HG03457 (cell line): ENCODE data around the gene RAB3C.
"Not testable (repeated sequence)": the region's sequence is repeated elsewhere in the genome, so short reads cannot be mapped to it uniquely, and the experiment has no call there.

Experiments used
- ATAC-seq: cut with Tn5 transposase; IDR thresholded peaks from one replicate; pipeline ENCODE4 v1.9.1; 2021; ENCODE audit warnings: moderate number of reproducible peaks; ENCODE audit not compliant: unreplicated experiment

The RAB3C gene

GRCh38 chr5:58600613-58601012, 17.7 kb downstream of the RAB3C start:
- not testable (repeated sequence) for ATAC-seq

DNA sequence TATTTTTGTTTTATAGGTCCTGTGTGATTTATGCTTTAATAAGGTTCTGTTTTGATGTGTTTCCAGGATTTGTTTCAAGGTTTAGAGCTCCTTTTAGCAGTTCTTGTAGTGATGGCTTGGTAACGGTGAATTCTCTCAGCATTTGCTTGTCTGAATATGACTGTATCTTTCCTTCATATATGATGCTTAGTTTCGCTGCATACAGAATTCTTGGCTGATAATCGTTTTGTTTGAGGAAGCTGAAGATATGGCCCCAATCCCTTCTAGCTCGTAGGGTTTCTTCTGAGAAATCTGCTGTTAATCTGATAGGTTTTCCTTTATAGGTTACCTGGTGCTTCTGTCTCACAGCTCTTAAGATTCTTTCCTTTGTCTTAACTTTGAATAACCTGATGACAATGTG, 20.0 kb downstream of the RAB3C start:
- not testable (repeated sequence) for ATAC-seq

DNA sequence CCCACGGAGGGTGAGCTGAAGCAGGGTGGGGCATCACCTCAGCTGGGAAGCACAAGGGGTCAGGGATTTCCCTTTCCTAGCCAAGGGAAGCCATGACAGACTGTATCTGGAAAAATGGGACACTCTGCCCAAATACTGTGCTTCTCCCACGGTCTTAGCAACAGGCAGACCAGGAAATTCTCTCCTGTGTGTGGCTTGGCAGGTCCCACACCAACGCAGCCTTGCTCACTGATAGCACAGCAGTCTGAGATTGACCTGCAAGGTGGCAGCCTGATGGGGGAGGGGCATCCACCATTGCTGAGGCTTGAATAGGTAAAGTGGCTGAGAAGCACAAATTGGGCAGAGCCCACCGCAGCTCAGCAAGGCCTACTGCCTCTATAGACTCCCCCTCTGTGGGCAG, 23.2 kb downstream of the RAB3C start:
- ATAC-seq, result no peak

GRCh38 chr5:58615972-58616371, 33.1 kb downstream of the RAB3C start:
- ATAC-seq, result no peak

DNA sequence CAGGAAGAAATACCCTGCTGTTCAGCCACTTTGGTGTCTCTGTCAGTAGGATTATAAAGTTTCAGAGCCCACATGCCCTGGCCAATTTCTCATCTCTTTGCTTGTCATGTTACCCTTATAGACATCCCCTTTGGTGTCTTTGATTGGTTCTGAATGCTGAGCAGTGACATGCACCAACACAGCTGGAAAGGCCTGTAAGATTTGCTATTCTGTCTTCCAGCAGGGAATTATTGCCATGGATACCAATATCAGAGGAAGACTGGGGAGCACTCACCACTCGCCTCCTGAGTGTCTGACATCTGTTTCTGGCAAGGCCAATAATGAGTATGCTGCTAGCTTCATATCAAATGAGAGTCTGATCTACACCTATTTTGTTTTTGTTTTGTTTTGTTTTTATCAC, 34.4 kb downstream of the RAB3C start:
- no peak for ATAC-seq

- ATAC-seq, result no peak
Measured at GRCh38 chr5:58620336-58620735, 37.5 kb downstream of the RAB3C start.

DNA sequence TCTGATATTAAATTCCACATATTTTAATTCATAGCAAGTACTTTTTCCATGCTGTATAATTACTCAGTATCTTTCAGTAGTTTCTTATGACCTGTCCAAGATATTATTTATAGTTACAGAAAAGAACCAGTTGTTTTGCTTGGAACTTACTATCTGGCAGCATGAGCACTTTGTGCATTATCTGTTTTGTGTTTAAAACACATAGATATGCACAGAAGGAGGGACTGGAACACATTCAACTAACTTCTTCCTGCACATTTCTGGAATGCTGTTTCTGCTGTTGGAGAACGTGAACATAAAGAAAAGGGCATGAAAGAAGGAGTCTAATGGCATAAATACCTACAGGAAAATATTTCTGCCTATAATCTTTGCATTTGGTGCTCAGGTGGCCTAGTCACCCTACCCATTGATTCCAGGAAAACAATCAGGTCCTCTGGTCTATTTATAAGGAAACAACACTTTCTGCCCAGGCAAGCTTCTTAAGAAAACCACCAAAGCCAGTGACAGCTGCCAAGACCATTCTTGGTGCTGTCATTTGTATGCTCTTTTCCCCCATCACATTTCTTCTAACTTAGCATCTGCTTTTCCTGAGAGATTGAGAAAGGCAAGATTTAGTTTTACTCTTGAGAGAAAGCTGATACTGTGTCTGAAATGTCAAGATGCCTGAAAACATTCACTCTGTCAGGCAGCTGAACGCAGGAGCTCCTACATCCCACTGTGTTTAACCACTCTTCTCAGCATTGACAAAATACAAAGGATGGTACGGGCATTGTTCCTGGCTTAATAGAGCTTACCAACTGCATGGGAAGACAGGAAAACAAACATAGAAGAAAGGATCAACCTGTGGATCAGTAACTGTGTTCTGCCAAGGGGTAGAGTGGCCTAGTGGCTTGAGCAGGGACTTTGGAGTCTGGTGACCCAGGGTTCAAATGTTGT, 40.3 kb downstream of the RAB3C start:
- no peak for ATAC-seq

DNA sequence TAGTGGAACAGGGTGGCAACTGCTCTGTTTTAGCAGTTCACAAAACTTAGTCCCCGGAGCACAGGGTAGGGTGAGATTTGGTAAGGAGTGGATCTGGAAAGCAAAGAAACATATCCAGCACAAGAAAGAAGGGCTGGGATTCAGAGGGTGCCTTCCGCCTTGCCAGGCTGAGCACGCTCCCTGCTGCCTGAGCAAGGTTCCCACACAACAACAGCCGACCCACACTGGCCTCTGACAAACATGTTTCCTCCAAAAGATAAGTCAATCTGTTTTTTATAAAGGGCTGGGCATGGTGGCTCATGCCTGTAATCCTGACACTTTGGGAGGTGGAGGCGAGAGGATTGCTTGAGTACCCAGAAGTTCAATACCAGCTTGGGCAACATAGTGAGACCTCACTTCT, 45.8 kb downstream of the RAB3C start:
- ATAC-seq, result no peak

- no peak for ATAC-seq
Measured at GRCh38 chr5:58629271-58630159, 46.6 kb downstream of the RAB3C start.

DNA sequence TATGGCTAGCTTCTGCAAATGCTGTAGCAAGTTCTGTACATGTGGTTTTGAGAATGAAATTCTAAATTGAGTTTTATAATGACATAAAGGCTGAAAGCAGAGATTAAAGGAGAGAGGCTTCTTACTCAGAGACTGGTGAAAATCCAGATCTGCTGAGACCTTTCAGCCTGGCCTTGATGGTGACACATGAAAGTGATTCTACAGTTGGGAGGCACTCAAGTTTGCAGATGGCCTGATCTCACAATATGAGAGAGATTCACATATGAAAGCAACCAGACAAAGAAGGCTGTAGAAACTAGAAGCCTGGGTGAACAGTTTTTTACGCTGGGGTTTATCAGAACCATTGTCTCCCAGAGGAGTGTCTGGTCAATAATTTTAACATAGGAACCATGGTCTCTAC, 49.0 kb downstream of the RAB3C start:
- no peak for ATAC-seq

DNA sequence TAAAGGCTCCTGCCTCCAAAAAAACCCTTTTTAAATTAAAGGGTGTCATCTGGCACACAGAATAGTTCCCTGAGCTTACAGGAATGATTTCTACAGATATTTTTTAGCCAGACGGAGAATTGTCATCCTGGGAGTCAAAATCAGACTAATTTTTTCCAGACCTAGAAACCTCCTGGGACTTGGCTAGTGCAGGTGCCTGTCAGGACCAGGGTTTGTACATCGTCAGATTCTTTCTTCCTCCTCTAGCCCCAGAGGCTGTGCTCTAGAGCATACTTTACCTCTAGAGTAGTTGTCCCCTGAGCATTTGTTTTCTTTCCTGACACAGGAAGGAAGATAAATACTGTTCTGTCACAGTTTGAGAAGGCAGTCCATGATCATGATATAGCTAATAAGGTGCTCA, 52.5 kb downstream of the RAB3C start:
- no peak for ATAC-seq

GRCh38 chr5:58640011-58640410, 57.1 kb downstream of the RAB3C start:
- ATAC-seq, result no peak

DNA sequence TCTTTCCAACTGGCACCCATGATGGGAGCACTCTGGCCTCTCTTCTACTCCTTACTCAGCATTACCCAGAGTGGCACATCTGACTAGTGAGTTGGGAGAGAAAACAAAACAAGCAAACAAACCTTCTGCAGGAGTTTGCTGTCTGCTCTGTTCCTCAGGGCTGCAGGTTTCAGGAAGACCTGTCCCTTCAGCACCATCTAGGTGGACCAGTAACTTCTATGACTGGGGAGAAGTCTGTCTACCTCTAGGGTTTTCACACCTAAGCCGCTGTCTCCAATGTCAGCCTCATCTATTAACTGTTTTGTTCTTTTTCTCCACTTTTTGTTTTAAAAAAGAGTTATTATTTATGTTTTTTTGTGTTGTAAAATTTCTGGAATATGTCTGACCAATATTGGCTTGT, 58.7 kb downstream of the RAB3C start:
- no peak for ATAC-seq

DNA sequence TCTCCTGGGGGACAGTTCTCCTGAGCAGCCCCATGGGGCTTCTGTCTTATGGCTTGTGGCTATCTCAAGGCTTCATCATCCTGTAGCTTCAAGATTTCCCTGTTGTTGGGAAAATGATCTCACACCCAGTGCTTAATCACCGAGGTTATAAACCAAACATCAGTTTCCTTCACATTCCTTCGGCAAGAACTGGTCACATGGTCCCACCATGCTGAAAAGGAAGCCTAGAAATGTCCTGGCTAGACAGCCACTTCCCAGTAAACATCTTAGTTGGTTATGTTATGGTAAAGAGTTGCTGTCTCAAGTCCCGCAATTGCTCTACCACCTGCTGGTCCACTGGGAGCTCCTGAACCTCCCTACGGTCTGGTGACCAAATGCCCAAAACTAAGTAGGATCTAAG, 66.0 kb downstream of the RAB3C start:
- no peak for ATAC-seq

DNA sequence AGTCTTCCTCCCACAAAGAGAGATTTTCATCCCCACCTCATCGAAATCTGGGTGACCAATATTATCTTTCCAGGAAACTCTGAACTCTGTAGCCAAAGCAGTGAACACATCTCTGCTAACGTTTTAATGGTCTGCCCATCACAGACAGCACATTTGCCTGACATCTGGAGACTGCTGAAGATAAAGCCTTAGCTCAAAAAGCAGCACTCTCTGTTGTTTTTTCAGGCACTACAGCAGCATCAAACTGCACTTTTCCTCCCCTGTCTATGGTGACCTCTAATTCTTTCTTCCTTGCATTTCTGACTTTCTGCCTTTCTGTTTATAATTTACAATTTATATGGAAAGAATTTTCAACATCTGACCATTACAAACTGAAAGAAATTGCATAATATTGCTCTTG, 66.8 kb downstream of the RAB3C start:
- ATAC-seq, result no peak

- no peak for ATAC-seq
Measured at GRCh38 chr5:58653521-58653920, 70.6 kb downstream of the RAB3C start.

GRCh38 chr5:58666141-58666540, 83.3 kb downstream of the RAB3C start:
- no peak for ATAC-seq

GRCh38 chr5:58666598-58667581, 84.0 kb downstream of the RAB3C start:
- no peak for ATAC-seq

DNA sequence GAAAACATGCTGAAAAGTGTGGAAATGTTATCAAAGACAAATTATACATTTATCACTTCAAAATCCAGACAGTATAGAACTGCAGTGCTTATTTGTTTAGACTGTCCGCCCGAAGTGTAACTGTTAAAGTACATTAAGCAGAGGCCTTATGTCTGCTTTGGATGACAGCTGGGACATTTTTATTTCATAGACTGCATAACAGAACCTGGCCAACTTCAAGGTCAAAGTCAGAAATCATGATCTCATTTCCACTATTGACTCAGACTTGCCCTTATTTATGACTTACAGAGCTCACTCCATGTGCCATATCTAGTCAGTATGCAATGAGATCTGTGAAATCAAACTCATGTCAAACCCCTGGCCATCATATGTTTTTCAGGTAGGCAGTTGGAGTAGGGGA, 87.7 kb downstream of the RAB3C start:
- ATAC-seq, result no peak

- ATAC-seq, result no peak
Measured at GRCh38 chr5:58671155-58671554, 88.3 kb downstream of the RAB3C start.

DNA sequence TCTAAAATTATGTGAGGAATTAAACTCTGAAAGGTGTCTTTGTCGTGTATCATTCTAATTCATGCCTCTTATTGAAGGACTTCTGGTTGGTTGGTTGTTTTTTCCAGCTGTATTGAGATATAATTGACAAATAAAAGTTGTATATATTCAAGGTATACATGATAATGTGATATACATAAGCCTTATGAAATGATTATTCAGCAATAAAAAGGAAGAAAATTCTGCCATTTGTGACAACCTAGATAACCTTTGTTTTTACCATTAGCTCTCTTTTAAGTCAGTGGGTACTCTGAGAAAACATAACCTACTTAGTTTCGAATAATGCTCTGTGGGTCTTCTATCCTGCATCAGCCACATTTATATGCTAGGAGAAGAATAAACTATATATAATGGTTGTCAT, 89.6 kb downstream of the RAB3C start:
- no peak for ATAC-seq
